HG03354 (cell line): ENCODE data around the gene RCCD1.

Experiments used
- ATAC-seq: cut with Tn5 transposase; IDR thresholded peaks from one replicate; pipeline ENCODE4 v1.9.1; 2021; ENCODE audit warnings: mild to moderate bottlenecking; ENCODE audit not compliant: unreplicated experiment, poor library complexity, severe bottlenecking

Gene RCCD1

GRCh38 chr15:90994417-90995311 lies 40.0 kb downstream of the RCCD1 start, which contains the start of gene PRC1:
Gene PRC1 (minus strand): TSS chr15:90994535. CDS start chr15:90994417, 118 bp downstream.
- ATAC-seq: peak; percentile 96

- ATAC-seq: no peak
Observed at GRCh38 chr15:90998737-90999136, 44.1 kb downstream of the RCCD1 start.

GRCh38 chr15:91001209-91001608 lies 46.5 kb downstream of the RCCD1 start:
- no peak for ATAC-seq

- no peak for ATAC-seq
Observed at GRCh38 chr15:91007266-91007665, 52.6 kb downstream of the RCCD1 start.
